HG03108 (cell line): ENCODE data around the gene IFTAP.

Experiments used
- ATAC-seq: cut with Tn5 transposase; IDR thresholded peaks from one replicate; pipeline ENCODE4 v1.9.1; 2021; ENCODE audit warnings: moderate library complexity; ENCODE audit not compliant: unreplicated experiment

Gene IFTAP

DNA sequence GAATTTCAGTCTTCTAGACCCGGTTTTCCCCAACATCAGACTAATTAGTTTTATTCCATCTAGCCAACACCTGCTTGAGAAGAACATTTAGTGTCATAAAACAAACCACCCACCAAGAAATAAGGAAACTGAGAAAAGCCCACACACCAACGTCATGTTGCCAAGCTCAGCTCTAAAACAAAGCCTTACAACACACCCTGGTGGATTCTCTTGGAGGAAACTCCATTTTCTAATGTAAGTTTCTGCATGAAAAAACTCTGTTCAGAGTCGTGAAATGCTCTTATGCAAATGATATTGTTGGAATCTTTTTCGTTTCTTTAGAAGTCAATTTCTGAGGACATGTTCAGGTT, 108.7 kb downstream of the IFTAP start:
- peak; percentile 15 for ATAC-seq
